ENCODE data around the gene RPL19.

Gene RPL19

GRCh38 chr17:39156491-39156890 lies 43.6 kb upstream of the RPL19 start:
- TF ChIP-seq, protein P1, sequence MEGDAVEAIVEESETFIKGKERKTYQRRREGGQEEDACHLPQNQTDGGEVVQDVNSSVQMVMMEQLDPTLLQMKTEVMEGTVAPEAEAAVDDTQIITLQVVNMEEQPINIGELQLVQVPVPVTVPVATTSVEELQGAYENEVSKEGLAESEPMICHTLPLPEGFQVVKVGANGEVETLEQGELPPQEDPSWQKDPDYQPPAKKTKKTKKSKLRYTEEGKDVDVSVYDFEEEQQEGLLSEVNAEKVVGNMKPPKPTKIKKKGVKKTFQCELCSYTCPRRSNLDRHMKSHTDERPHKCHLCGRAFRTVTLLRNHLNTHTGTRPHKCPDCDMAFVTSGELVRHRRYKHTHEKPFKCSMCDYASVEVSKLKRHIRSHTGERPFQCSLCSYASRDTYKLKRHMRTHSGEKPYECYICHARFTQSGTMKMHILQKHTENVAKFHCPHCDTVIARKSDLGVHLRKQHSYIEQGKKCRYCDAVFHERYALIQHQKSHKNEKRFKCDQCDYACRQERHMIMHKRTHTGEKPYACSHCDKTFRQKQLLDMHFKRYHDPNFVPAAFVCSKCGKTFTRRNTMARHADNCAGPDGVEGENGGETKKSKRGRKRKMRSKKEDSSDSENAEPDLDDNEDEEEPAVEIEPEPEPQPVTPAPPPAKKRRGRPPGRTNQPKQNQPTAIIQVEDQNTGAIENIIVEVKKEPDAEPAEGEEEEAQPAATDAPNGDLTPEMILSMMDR (conservative IDR thresholded peaks at IDR 0.05; ENCODE audit: low read depth, low read length): no peak
- DNase-seq (ENCODE audit: low read depth): no peak
- no peak overlapping the region for H3K4me3 ChIP-seq (ENCODE audit: low read length)

DNA sequence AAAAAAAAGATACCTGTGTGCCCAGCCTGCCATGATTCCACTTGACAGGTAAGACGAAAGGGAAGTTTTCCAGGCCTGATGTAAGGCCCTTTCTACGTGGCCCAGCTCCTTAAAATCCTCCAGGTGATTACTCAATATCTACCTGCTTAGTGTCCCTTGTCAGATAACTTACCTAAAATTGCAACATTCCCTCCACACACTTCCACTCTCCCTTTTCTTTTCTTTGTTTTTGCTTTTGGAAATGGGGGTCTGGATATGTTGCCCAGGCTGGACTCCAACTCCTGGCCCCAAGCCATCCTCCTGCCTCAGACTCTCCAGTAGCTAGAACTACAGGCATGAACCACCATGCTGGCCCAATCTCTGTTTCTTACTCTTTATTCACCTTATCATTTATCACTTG lies 41.5 kb upstream of the RPL19 start:
- H3K4me3 ChIP-seq (ENCODE audit: low read length): no peak overlapping the region
- TF ChIP-seq, protein P1 (conservative IDR thresholded peaks at IDR 0.05; ENCODE audit: low read depth, low read length): no peak
- DNase-seq (ENCODE audit: low read depth): no peak

DNA sequence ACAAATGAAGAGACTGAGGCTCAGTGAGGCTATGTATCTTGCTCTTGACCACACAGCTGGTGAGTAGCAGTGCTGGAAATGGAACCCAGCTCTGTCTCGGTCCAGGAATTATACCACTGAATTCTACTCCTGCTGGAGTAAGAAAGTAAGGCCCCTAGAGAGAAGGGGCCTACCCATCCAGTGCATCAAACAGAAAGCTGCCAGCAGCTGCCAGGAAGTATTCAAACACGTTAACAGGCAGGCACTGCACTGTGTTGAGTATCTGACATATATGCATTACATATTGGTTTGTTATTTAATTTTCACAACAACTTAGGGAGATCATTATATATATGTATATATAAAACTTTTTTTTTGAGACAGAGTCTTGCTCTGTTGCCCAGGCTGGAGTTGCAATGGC lies 38.1 kb upstream of the RPL19 start:
- TF ChIP-seq, protein P1 (conservative IDR thresholded peaks at IDR 0.05; ENCODE audit: low read depth, low read length): no peak
- no peak overlapping the region for H3K4me3 ChIP-seq (ENCODE audit: low read length)
- no peak for DNase-seq (ENCODE audit: low read depth)

GRCh38 chr17:39164675-39165143 lies 35.4 kb upstream of the RPL19 start:
- peak overlapping the region; percentile 54 for H3K4me3 ChIP-seq (ENCODE audit: low read length)
- DNase-seq (ENCODE audit: low read depth): peak; percentile 59
- TF ChIP-seq, protein P1 (conservative IDR thresholded peaks at IDR 0.05; ENCODE audit: low read depth, low read length): peak; percentile 96

DNA sequence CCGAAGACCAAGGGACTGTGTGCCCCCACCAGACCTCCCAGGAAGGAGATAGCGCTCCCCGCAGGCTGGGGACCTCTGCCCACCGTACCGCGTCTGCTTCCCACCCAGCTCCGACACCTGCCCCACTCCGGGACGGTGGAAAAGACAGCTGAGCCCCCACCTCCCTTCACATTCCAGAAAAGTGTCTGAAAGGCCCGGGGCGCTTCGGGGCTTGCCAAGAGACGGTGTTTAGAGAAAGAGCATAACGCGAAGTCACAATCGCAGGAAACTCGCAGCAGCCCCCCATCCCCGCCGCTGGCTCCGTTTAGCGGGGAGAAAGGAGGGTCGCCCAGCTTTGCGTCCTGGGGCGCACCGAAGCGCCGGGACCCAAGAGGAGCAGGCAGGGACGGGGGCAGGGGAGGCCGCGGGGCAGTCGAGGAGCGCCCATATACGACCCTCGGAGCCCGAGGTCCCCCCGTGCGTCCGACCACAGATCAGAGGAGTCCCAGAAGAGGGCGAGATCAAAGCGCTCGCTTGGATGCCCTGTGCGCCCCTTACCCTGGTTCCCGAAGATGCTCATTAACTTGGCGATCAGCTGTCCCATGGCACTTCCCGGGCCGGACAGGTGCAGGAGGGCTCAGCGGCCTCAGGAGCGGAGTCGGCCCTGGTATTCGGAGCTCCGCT lies 34.8 kb upstream of the RPL19 start:
- TF ChIP-seq, protein P1 (conservative IDR thresholded peaks at IDR 0.05; ENCODE audit: low read depth, low read length): no peak
- no peak for DNase-seq (ENCODE audit: low read depth)
- peak overlapping the region; percentile 54 for H3K4me3 ChIP-seq (ENCODE audit: low read length)

DNA sequence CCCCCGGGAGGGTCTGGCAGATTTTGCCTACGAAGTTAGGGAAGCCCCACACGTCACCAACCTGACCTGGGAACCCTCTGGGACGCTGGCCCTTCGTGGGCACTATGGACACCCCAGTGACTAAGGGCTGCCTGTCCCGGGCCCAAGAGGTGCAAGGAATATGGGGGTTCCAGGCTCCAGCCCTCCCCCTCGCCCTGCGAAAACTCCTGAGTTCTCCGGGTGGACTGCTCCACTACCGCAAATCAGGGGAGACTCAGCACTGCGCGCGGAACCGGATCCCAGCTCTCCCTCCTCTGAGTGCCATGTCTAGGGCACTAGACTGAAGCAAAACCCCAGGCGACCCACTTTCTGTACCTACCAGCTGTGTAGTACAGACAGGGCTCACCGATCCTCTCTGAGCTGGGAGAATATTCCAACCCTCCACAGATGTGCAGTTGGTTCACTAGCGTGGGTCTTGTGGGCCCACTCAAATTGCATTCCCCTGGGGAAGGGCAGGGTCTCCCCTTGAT lies 34.2 kb upstream of the RPL19 start, which contains the start of gene ARL5C:
Gene ARL5C (minus strand): TSS at position 321 of the 509 bp plus-strand sequence. CDS start 401 bp downstream, outside the sequence.
- no peak for DNase-seq (ENCODE audit: low read depth)
- TF ChIP-seq, protein P1 (conservative IDR thresholded peaks at IDR 0.05; ENCODE audit: low read depth, low read length): no peak
- peak within 1 kb of the TSS; percentile 54 for H3K4me3 ChIP-seq (ENCODE audit: low read length)
